ENCODE measurements around the gene SCGB1A1.

SCGB1A1 gene

DNA sequence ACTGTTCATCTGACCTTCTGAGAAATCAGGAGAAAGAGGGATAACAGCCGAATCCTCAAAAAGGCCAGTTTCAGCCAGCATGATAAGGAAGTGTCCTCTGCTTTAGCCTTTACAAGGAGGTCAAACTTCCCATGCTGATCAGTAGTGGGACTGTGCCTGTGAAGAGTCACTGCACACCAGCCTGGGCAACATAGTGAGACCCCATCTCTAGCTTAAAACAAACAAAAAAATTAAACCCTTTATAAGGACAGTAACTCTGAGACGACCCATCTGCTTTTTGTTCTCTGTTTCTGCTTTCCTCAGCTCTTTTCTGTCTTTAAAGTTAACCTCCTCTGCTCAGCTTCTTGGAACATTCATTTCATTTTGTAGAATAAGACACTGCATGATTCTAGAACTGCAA lies 49.7 kb downstream of the SCGB1A1 start:
- H3K9me3 ChIP-seq (ENCODE audit: control insufficient read depth, insufficient read depth, low read length), result no peaks in the 10 kb centered on the region
- no peak overlapping the region for H3K4me3 ChIP-seq (ENCODE audit: low read depth, low read length)
- no peak overlapping the region for H3K27ac ChIP-seq (ENCODE audit: low read depth, low read length)
- H3K4me1 ChIP-seq (ENCODE audit: control insufficient read depth, insufficient read depth, low read length), result no peaks in the 10 kb centered on the region
- H3K27me3 ChIP-seq (ENCODE audit: control insufficient read depth, insufficient read depth, low read length), result no peaks in the 10 kb centered on the region
- no peak overlapping the region for H3K9ac ChIP-seq (ENCODE audit: low read depth, low read length)
- H3K36me3 ChIP-seq (ENCODE audit: control insufficient read depth, insufficient read depth, low read length), result no peaks in the 10 kb centered on the region

DNA sequence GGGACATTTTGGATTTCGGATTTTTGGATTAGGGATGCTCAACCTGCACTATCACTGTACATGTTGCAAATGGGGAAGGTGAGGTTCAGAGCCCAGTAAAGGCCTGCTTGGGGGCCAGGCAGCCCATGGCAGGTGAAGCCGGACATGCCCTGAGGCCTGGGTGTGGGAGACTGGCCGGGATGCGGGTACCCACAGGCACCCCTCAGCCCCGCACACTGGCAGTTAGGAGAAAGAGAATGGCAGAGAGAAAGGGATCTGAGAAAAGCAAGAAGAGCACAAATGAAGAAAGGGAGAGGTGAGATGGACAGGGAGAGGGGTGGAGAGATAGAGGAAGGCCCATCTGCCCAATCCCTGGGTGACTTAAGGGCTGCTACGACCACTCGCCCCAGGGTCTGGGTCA lies 52.8 kb downstream of the SCGB1A1 start:
- Histone ChIP-seq H3K36me3 (ENCODE audit: control insufficient read depth, insufficient read depth, low read length) (no peaks in the 10 kb centered on the region), H3K4me1 (ENCODE audit: control insufficient read depth, insufficient read depth, low read length) (no peaks in the 10 kb centered on the region), H3K9me3 (ENCODE audit: control insufficient read depth, insufficient read depth, low read length) (no peaks in the 10 kb centered on the region), H3K9ac (ENCODE audit: low read depth, low read length) (no peak overlapping the region), H3K27me3 (ENCODE audit: control insufficient read depth, insufficient read depth, low read length) (no peaks in the 10 kb centered on the region), H3K27ac (ENCODE audit: low read depth, low read length) (no peak overlapping the region), H3K4me3 (ENCODE audit: low read depth, low read length) (no peak overlapping the region)

DNA sequence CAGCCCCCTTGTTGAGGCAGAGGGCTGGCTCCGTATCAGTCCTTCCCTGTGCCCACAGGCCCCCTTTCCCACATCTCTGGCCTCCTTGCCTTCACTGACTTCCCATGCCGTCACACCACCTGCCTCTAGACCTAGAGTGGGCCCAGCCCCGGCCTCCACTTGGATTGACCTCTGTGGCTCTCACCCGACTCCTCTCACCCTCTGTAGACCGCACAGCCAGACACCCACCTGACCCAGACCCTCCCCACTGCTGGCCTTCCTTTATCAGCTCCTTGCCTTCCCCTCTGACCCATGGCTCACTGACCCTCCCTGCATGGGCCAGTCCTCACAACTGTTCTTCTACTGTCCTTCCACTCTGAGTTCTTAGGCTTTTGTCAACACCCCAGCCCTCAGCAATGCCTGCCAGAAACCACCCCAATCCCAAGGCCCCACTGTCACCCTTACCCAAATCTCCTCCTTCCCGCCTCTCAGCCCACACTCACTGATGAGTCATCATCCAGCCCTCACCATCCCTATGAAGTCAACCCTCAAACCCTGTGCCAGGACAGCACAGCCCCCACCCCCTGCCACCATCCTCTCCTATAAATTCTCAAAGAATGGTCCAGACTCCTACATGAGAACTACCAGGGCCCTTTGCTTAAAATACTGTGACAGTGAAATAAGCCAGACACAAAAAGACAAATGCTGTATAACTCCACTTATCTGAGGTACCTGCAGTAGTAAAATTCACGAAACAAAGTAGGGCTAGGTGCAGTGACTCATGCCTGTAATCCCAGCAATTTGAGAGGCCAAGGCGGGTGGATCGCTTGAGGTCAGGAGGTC lies 53.4 kb downstream of the SCGB1A1 start:
- no peaks in the 10 kb centered on the region for H3K27me3 ChIP-seq (ENCODE audit: control insufficient read depth, insufficient read depth, low read length)
- no peak overlapping the region for H3K9ac ChIP-seq (ENCODE audit: low read depth, low read length)
- no peak overlapping the region for H3K27ac ChIP-seq (ENCODE audit: low read depth, low read length)
- no peak overlapping the region for H3K4me3 ChIP-seq (ENCODE audit: low read depth, low read length)
- H3K36me3 ChIP-seq (ENCODE audit: control insufficient read depth, insufficient read depth, low read length), result no peaks in the 10 kb centered on the region
- H3K9me3 ChIP-seq (ENCODE audit: control insufficient read depth, insufficient read depth, low read length), result no peaks in the 10 kb centered on the region
- H3K4me1 ChIP-seq (ENCODE audit: control insufficient read depth, insufficient read depth, low read length), result no peaks in the 10 kb centered on the region

Data from HUES48 (cell line).